Epithelial cell of proximal tubule (primary cell): Measurements from ENCODE around the gene ARTN. TPM values are rescaled to one million over a fixed set of nuclear protein-coding genes. Genes with fewer than 3 reads are reported as not detected.

Source experiments
- DNase-seq: peaks from one replicate; pipeline ENCODE4 v3.0.0-alpha.2; 2011; ENCODE audit warnings: low read depth
- H3K4me3 ChIP-seq: 2 replicates; pipeline ENCODE4 v1.5.1; 2011; ENCODE audit warnings: low read depth, mild to moderate bottlenecking, low read length
- total RNA-seq: library from RNA; depleted of rRNA; stranded (reverse); fragments of >200 nt; gene quantifications from 2 replicates; pipeline ENCODE4 v1.2.3, GENCODE V29; 2015
- TF ChIP-seq, protein P1 (sequence below): conservative IDR thresholded peaks from 2 replicates; pipeline ENCODE4 v1.5.1; 2012; ENCODE audit warnings: low read depth, mild to moderate bottlenecking, low read length

ARTN gene
- total RNA-seq, 1 donor from 2014 or later = 14.1 TPM

DNA sequence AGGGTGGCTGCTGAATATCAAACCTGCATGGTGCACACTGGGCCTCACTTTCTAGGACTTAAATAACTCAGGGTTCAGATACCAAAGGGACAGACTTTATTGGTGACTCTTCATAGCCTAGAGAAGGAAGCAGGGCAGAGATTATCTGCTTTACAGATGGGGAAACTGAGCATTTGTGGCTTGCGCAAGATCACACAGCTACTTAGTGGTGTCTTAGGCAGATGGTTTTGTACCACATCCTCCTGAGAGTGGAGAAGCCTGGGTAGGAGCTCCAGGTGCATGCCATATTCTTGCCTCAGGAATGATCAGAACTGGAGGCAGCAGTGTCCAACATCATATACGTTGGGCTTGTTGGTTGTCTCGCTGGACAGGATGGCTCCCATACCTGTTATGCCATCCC lies 29.4 kb downstream of the ARTN start:
- TF ChIP-seq, protein P1, sequence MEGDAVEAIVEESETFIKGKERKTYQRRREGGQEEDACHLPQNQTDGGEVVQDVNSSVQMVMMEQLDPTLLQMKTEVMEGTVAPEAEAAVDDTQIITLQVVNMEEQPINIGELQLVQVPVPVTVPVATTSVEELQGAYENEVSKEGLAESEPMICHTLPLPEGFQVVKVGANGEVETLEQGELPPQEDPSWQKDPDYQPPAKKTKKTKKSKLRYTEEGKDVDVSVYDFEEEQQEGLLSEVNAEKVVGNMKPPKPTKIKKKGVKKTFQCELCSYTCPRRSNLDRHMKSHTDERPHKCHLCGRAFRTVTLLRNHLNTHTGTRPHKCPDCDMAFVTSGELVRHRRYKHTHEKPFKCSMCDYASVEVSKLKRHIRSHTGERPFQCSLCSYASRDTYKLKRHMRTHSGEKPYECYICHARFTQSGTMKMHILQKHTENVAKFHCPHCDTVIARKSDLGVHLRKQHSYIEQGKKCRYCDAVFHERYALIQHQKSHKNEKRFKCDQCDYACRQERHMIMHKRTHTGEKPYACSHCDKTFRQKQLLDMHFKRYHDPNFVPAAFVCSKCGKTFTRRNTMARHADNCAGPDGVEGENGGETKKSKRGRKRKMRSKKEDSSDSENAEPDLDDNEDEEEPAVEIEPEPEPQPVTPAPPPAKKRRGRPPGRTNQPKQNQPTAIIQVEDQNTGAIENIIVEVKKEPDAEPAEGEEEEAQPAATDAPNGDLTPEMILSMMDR = no peak
- no peak for DNase-seq
- no peak overlapping the region for H3K4me3 ChIP-seq

DNA sequence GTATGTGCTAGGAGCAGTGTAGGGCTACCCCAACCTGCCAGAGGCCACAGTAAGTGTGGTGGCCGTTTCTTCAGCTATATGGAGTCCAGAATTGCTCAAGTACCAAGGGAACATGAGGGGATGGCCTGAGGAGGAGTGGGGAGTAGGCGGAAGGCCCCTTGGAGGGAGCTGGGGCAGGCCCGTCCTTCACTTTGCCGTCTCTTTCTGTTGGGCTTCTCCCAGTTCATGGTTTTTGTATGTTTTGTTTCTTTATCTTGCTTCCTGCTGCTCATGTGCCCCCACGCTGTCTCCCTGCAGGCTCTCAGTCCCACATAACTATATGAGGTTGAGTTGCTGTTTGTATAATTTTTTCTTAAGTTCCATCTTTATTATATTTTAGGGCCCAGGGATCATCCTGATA lies 30.3 kb downstream of the ARTN start:
- H3K4me3 ChIP-seq = no peak overlapping the region
- no peak for DNase-seq
- TF ChIP-seq, protein P1 = no peak

DNA sequence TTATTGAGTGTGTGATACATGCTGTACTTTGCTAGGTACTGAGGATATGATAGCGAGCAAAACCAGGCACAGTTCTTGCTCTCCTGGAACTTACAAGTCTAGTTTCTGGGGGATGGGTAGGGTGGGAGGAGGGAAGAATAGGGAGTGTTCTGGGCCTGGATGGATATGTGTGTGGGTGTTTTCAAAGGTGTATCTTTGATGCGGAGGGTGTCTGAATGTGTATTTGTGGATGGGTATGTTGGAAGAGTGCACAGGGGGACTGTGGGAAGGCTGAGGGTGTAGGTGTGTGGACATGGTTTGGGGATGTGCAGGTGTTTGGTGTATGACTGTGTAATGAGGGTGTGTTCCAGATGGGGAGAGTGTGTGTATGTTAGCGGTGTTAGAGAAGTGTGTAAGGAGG lies 31.7 kb downstream of the ARTN start:
- no peak overlapping the region for H3K4me3 ChIP-seq
- TF ChIP-seq, protein P1 = no peak
- DNase-seq = no peak

DNA sequence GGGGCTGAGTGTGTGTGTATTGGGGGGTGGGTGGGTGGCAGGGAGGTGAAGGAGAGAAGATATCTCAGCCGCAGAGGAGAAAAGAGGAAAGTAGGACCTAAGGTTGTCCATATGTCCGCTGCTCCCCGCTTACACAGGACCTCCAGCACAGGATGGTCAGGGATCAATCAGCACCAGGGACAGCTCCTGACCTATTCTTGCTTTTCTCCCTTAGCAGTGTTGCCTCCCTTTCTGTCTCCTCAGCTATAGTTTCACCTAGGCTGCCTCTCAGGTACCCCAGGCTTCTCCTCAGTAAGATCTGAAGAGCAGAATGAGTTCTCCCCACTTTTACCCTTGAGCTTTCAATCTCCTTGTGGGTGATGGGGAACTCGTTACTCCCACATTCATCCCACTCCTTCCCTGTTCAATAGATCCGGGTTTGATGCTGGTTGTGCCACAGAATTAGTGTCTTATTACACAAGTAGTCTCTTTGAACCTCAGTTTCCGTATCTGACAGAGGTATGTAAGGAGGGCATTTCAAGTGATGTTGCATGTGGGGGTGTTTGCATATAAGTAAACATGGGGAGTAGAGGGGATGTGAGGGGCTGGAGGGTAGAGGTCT lies 34.8 kb downstream of the ARTN start:
- no peak overlapping the region for H3K4me3 ChIP-seq
- DNase-seq = no peak
- TF ChIP-seq, protein P1 = no peak

DNA sequence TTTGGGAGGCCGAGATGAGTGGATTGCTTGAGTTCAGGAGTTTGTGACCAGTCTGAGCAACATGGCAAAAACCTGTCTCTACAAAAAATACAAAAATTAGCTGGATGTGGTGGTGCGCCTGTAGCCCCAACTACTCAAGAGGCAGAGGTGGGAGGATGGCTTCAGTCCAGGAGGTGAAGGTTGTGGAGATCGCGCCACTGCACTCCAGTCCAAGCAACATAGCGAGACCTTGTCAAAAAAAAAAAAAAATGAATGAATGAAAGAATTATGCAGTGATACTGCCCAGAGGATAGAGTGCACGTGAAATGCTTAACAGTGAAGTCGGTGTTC lies 35.8 kb downstream of the ARTN start:
- no peak for DNase-seq
- TF ChIP-seq, protein P1 = no peak
- H3K4me3 ChIP-seq = peak overlapping the region; percentile 31

DNA sequence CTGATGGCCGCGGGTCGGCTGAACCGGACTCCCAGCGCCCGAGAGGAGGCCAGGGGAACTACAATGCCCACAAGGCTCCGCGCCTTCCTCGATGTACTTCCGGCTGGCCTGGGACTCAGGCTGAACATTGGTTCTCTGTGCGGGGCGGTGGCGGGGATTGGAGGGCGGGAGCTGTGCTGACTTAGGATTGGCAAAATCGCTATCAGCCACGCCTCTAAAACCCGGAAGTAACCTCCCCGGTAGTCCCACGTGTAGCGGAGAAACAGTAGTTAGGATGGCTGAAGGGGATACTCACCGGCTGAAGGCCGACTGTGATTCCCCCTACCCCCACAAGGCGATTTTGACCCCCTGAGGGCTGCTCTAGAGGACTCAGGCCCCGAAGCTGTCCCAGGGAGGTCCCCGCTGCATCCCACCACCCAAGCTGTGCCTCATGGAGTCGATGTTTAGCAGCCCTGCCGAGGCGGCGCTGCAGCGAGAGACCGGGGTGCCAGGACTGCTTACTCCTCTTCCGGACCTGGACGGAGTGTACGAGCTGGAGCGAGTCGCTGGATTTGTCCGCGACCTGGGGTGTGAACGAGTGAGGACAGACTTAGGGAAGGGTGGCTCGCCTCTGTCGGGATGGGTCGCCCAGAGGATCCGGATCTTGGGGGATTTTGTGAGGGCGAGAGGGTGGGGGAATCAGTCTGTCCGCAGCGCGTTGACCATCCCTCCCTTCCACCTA lies 36.3 kb downstream of the ARTN start, which contains the start of gene DPH2:
Gene DPH2 (plus strand): TSS at position 265 of the 721 bp plus-strand sequence. CDS start 166 bp downstream, at position 431.
- TF ChIP-seq, protein P1 = peak; percentile 13
- peak; percentile 81 for DNase-seq
- peak within 1 kb of the TSS; percentile 71 for H3K4me3 ChIP-seq

DNA sequence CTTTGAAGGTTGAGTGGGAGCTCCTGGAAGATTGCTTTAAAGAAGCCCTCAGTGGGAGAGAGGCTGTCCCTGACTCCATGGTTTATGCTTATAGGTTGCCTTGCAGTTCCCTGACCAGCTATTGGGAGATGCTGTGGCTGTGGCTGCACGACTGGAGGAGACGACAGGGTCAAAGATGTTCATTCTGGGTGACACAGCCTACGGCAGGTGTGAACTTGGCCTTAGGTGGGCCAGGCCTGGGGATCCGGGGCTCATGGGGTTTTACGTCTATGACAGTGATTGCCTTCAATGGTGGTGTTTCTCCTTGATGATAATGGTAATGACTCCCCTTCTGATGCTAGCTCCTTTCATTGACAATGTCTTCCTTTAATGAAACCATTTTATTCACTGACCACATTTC lies 36.9 kb downstream of the ARTN start:
- DNase-seq = no peak
- TF ChIP-seq, protein P1 = no peak
- H3K4me3 ChIP-seq = peak overlapping the region; percentile 71
